CD4-positive, alpha-beta T cell treated with Interleukin-4 for 4 hours (primary cell): ENCODE data around the gene CACNA1H.

ENCODE experiments used
- DNase-seq: peaks from one replicate; pipeline ENCODE4 v3.0.0-alpha.2; 2020

CACNA1H gene

DNA sequence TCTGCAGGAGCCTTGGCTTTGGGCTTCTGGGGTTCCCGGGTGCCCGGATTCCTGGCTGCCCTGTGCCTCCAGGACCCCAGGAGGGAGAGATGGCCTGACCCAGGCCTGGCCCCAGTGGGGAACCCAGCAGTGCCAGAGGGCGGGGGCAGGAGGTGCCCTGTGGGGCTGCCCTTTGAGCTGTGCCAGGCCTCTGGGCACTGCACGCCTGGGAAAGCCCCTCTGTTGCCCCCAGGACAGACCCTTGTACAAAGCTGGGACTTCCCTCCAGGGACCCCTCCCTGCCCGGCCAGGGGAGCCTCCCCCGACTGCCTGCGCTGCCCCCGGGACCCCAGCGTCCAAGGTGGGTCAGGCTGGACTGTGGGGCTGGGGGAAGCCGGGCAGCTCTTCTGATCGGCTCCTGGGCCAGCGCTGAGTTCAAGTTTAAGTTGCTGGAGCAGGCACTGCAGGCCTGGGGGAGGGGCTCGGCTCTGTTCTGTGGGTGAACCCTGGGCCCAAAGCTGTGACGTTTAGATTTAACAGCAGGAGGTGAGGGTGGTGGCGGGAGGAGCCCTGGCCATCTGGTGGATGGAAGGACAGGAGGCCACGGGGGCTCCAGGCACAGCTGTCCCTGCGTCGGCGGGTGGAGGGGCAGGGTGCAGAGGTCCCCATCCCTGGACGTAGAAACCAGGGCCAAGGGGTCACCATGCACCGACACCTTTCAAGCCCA, 29.2 kb upstream of the CACNA1H start:
- no peak for DNase-seq

DNA sequence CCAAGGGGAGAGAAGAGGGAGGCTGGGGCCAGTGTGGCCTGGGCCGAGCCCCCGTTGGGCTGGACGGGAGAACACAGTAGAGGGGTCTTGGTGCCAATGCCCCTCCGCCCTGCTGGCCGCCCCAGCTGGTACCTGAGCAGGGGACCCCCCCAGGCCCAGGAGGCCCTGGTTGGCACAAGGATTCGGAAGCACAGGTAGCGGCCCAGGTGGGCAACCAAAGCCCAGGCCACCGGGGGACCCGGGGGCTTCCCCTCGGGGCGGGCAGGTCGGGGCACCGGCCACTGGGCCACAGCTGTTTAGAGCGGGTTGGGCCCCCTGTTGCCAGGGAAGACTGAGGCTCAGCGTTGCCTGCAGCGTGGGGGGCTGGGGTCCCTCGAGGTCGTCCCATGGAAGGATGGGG, 28.6 kb upstream of the CACNA1H start:
- DNase-seq: no peak

DNA sequence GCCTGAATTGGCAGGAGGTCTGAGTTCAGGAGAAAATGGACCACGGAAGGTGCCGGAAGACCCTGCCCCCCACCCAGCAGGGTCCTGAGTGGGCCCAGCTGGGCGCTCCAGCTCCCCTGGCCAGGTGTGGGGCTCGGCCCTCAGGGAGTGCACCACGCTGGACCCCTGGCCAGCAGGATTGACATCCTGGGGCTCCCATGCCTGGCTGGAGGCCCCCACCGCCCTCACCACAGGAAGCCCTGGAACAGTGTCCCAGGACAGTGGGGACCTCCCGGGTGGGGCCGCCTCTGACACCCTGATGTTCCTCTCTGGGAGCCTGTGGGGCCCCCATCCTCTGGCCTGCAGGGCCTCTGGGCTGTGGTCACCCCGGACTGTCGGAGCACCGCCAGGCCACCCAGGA, 28.1 kb upstream of the CACNA1H start:
- DNase-seq: no peak

DNA sequence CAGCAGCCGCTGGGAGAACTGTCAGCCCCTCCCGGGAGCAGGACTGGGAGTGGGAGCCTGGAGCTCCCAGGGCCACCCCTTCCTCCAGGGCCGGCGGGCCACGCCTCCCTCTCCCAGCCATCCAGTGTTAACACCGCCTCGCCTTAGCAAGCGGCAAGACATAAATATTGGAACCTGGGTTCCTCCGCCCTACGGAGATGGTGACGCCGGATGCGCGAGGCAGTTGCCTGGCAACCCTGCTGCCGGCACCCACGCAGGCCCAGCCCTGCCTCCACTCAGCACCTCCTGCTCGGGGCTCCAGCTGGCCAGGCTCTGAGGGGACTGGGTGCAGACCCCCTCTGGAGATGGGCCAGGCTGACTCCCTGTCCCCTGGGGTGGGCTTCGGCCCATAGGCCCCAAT, 27.4 kb upstream of the CACNA1H start:
- no peak for DNase-seq

DNA sequence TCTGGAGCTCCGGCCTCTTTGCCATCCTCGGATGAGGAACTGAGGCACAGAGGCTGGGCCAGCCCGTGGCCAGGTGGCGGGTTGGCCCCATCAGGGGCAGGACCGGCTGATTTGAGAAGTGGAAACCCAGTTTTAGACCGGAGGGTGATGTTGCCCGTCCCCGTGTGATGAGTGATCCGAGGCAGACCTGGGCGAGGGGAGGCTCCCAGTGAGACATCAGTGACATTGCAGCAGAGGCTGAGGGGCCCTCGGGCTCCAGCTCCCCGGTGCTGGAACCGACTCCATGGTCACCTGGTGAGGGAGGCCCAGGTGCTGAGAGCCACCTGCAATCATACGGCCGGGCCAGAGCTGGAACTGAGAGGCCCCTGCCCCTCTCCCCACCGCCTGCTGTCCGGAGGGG, 26.9 kb upstream of the CACNA1H start:
- DNase-seq: no peak

DNA sequence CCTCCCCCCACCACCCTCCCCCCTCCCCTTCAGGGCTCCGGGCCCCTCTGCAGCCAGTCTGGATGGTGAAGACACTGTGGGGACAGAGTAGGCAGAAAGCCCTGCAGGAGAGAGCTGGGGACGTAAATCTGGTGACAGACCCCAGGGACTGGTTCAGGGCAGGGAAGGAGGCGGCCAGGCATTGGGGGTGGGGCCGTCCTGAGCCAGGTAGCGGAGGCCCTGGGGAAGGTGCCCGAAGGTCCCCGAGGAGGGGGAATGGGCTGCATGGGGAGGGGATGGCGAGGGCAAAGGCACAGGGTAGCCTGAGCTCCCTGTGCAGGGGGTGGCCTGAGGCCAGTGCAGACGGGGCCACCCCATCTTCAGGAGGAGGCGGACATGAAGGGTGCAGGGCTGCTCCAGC, 26.3 kb upstream of the CACNA1H start:
- DNase-seq: no peak

DNA sequence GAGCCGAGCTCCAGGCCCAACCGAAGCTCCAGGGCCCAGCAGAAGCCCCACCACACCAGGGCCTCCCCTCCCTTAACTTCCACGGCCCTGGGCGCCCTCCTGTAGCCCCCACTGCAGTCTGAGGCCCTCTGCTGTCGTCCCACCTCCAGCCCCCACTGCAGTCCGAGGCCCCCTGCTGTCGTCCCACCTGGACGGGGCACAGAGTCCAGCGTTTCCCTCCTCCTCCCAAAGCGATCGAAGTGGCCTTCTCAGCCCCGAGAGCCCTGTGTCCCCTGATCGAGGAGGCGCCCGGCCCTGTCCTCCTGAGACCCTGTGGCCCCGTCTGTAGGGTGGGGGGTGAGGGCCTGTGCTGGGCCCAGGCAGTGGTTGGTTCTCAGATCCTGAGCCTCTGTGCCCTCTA, 25.8 kb upstream of the CACNA1H start:
- DNase-seq: no peak

DNA sequence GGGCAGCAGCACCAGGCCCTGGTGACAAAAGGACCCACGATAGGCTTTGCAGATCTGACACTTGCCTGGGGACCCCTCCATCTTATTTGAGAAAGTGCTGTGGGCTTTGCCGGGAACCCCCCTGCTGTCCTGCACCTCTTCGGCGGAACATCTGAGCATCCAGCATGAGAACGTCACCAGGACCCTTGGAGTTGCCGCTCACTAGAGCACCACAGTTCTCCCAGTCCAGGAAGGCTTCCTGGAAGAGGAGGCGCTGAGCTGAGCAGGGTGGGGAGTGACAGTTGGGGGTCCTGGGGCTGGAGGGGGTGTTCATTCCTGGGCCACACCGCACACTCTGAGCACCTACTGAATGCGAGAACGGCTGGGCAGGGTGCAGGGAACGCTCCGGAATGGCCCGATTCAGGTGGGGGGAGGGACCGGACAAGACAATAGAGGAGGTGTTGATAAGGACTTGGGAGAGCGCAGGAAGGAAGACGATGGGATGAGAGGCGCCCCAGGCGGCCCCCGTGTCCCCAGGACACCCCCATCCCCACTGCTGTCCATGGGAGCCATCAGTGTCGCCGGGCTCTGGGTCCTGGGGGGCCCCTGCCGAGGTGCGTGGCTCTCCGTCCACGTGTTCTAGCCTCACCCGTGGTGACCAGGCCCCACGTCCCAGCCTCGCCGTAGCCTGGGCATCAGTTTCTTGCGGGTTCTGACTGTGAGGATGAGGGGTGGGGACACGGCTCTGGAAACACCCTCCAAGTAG, 24.8 kb upstream of the CACNA1H start:
- DNase-seq: no peak

DNA sequence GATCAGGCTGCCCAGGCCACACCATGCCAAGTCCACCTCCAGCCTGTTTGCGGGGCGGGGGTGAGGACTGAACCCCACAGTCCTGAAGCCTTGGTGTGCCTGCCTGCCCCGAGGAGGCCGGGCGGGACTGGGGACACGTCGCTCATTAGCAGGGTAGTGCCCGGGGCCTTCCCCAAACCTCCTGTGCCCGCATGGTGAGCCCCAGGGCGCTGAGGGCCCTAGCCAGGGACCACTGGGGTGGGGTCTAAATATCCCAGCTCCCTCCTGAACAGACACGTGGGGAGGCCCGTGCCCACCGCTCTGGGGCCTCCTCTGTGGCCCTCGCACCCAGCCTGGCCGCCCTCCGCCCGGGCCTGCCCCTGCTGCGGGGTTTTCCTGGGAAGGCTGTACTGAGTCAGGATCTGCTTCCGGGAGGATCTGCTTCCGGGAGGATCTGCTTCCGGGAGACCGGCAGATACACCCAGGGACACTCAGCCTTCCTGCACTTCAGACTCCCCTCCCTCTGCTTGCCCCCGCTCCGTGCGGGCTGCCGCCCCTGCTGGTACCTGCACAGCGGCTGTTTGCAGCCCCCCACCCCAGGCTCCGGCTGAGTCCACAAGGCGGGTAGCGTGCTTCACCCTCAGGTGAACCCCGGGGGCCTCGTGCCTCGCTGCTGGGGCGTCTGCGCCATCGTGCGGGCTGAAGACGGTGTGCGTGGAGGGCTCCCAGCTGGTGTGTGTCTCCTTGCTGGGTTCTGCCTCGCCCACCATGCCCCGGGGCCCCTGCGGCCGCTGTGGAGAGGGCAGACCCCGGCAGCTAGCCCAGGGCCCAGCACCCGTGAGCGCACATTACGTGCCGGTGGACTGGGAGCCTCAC, 23.6 kb upstream of the CACNA1H start:
- DNase-seq: no peak

DNA sequence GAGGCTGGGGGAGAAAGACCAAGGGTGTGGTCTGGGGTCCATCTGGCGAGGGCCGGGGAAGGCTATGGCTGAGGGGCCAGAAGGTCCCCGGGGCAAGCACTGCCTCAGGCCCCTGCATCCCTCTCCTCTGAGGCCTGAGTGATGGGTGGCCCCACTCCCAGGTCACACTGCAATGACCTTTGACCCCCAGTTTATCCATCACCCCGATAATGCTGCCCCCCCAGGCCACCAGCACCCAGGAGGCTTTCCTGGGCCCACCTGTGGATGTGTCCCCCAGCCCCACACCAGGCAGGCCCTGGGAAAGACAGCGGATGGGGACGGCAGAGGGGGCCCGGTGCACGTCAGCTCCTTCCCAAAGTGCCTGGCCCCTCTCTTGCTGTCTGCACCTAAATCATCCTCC, 22.5 kb upstream of the CACNA1H start:
- DNase-seq: no peak

DNA sequence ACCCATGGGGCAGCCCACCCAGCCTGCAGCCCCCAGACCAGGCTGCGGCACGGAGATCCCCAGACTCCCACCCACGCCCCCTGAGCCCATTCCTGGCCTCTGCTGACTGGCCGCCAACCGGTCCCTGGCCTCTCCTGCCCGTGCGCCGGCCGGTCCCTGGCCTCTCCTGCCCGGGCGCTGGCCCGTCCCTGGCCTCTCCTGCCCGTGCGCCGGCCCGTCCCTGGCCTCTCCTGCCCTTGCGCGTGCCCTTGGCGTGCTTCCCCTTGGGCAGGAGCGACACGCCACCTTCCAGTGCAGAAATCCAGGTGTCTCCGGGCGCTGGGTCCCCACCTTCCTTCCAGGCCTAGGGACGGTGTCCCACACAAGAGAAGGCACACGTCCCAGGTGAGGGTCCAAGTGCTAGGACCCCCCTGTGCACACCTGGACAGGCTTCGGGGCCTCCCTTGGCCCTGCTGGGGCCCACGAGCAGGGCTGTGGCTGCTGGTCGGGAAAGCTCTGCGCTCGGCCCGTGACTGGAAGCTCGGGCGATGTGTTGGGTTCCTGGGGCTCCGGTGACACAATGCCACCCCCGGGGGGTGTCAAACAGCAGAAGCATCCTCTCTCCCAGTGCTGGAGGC, 21.4 kb upstream of the CACNA1H start:
- DNase-seq: no peak

DNA sequence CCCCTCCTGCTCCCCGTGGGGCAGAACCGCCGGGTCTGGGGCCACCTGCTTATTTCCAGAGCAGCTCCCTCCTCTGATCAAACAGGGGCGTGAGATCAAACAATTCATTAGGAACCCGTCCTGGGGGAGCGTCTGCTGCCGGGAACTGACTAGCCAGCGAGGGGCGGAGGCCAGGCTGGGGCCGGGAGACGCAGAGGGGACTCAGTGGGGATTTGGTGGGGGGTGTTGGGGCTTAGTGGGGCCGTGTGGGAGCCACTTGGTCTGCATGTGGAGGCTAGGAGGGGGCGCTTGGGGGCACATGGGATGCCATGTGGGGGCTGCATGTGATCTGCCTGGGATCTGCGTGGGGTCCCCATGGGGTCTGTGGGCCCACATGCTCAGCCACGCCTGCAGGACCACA, 20.5 kb upstream of the CACNA1H start:
- DNase-seq: no peak

DNA sequence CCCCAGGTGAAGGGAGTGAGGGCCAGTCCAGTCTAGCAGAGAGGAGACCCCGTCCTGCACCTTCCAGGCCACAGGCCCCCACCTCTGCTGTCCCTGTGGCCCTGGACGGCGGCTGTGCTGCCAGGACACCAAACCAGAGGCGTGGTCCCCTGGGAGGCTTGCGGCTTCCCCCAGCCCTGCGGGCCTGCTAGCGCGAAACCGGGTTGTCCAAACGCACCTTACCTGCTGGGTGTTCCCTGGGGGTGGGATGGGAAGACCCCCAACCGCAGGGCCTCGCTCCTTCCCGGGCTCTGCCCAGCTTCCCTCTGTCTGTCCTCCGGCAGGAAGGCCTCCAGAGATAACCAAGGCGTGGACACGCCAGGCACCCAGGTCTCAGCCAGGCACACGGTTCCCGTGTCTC, 19.6 kb upstream of the CACNA1H start:
- no peak for DNase-seq

DNA sequence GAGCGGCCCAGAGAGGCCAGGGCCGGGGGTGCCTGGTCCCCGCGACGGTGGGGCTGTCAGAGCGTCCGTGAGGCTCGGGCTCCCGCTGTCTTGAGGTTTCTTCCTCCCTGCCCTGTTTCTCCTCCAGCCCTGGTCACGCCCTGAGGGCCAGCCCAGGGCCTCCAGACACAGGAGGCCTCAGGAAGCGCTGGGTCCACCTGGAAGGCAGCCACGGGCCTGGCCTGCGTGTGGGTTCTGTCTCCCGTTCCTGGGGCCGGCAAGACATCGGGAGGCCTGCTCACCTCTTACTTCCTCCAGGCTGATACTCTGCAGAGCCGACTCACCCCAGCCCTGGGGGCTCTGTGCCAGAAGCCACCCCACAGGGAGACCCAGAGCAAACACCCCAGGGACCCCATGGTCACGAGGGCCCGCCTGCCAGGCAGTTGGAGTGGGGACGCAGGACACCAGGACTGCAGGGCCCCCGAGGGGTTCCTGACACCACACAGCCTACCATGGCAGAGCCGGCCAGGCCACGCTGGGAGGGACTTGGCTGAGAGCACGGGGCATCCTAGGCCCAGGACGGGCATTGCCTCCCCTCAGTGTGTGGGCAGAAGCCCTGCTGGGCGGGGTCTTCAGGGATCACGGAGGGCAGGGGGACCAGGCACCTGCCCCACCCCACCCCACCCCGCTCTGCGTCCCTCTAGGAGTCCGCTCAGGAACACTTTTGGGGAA, 18.9 kb upstream of the CACNA1H start:
- DNase-seq: no peak

DNA sequence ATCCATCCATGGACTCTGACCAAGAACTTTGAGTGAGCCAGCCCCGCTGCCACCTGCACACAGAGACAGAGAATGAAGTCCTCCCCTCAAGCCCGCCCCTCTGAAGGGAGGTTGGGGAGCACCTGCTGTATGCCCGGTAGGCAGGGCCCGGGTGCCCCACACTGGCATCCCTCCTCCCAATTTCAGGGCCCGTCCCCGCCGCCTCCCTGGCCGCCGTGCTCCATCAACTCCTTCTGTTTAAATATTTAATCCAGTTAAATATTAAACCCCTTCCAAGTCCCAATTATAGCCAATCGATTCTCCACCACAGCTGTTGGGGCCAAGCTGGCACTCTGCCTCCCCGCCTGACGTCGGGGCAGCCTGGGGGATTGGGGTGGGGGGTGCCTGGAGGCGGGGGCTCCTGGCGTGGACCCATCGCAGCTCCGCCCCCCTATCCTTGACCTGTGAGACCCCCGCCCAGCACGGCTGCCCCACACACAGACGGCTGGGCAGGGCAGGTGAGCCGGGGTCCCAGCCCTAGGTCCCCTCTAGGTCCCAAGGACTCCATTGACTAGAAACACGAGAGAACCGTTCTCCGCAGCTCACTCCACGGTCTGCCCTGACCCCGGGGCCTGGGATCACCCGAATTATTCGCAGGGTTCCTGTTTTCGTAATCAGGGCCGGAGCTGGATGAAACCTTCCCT, 18.0 kb upstream of the CACNA1H start:
- no peak for DNase-seq

DNA sequence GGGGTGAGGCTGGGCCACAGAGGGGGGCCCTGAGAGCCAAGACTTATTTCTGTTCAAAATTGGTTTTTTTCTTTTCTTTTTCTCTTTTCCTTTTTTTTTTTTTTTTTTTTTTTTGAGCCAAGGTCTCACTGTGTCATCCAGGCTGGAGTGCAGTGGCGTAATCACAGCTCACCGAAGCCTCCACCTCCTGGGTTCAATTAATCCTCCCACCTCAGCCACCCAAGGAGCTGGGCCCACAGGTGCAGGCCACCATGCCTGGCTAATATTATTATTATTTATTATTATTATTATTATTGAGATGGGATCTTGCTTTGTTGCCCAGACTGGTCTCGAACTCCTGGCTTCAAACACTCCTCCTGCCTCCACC, 17.5 kb upstream of the CACNA1H start:
- DNase-seq: no peak

DNA sequence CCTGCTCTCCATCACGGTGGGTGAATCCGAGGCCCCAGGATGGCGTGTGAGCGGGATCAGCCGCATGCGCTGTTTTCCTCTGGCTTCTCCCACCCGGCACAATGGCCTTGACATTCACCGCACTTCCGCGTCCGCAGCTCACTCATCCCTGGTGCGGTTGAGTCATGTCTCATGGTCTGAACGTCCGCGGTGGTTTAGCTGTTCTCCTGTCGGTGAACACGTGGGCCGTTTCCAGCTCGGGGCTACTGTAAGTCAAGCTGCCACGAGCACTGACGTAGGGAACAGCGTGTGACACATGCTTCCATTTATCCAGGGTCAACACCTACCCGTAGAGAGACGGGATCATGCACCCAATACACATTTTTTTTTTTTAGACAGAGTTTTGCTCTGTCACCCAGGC, 15.3 kb upstream of the CACNA1H start:
- no peak for DNase-seq

DNA sequence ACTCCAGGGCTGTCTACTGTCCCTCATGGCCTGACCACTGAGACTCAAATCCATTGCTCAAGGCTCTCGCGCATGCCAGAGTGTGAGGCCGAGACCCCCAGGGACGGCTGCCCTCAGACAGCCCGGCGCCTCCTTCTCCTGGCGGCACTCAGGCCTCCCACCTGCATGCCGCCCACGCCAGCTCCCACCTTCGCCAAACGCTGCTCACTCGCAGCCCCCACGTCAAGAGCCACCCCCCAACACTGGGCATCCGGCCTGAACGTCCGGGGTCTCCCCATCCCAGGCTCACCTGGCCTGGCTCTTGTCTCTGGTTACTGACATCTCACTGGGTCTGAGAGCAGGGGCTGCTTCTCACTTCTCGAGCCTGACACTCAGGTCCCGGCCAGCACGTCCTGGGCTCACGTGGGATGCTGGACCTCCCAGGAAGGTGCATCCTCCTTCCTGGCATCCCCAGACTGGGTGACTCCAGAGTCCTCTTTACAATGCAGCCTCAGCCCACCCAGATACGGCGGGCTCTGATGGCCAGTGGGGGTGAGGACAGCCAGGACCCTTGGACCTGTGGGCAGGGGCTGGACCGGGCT, 12.2 kb upstream of the CACNA1H start:
- DNase-seq: no peak

DNA sequence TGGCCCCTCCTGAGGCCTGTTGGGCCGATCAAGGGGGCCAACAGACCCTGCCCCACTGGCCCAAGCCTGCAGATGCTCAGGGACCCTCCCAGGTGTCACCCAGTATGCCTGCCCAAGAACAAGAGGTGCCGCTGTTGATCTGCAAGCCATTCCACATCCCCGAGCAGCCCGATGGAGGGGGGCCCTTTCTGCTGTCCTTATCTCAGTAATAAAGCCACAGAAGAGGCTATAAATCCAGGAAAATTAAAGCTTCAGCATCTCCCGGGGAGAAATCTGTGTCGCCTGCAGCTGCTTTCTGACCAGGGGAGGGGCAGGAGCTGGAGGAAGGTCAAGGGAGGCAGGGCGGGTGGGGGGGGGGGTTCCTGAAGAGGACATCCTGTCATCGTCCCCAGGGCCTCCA, 11.7 kb upstream of the CACNA1H start:
- DNase-seq: no peak

DNA sequence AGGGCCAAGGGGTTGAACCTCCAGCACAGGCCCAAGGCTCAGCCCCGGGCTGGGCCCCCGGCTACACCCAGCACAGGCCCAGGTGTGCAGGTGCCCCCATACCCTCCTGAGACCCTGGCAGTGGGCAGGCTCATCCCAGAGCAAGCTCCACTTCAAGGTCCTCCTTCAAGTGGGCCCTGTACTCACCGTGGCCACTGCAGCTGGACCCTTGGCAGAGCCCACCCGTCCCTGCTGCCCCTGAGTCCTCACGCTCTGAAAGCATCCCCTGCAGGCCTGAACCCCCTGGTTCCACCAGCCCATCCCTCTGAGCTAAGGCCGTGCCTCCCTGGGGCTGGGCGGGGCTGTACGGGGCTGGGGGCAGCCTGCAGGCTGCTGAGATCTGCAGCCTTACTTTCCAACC, 11.2 kb upstream of the CACNA1H start:
- no peak for DNase-seq

DNA sequence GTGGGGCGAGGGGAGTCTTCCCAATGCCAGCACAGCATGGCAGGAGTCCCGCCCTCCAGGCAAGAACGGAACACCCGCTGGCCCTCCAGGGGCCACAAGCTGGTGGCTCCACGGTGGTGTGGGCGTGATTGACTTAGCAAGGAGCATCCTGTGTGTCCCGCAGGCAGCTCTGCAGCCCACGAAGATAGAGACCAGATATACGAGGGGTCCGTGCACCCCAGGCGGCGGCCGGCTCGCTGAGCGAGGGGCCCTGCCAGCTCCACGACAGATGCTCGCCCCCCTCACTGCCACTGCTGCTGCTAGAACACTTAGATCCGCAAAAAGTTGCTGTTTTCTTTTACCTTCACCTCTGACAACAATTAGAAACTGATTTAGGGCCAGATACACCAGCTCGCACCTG, 10.0 kb upstream of the CACNA1H start:
- no peak for DNase-seq
